Measurements from ENCODE around the gene GRHL3.

DNA sequence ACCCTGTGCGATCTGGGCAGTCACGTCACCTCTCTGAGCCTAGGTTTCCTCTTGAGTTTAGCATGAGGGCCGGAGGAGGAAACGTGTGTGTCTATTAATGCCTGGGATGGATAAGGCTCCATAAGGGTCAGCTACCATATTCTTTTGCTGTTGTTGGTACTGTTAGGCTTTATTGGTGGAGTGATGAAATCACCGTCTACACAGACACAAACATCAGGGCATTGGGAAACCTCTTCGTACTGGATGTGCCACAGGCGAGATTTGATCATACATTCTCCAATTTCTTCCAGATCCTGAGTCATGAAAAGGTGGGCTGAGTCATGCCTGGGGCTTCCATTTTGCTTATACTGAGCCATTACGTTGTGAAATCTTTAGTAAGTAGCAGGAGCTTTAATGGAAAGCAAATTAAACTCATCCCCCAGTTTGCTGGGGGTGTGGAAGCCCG lies 24.9 kb upstream of the GRHL3 start:
- no peak for TF ChIP-seq TEAD1 (CRISPR knock-in tag; IDR thresholded peaks at IDR 0.05)
- TF ChIP-seq, protein P1, sequence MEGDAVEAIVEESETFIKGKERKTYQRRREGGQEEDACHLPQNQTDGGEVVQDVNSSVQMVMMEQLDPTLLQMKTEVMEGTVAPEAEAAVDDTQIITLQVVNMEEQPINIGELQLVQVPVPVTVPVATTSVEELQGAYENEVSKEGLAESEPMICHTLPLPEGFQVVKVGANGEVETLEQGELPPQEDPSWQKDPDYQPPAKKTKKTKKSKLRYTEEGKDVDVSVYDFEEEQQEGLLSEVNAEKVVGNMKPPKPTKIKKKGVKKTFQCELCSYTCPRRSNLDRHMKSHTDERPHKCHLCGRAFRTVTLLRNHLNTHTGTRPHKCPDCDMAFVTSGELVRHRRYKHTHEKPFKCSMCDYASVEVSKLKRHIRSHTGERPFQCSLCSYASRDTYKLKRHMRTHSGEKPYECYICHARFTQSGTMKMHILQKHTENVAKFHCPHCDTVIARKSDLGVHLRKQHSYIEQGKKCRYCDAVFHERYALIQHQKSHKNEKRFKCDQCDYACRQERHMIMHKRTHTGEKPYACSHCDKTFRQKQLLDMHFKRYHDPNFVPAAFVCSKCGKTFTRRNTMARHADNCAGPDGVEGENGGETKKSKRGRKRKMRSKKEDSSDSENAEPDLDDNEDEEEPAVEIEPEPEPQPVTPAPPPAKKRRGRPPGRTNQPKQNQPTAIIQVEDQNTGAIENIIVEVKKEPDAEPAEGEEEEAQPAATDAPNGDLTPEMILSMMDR (IDR thresholded peaks at IDR 0.05): no peak
- TF ChIP-seq AFF4 (CRISPR knock-in tag; IDR thresholded peaks at IDR 0.05; ENCODE audit: borderline replicate concordance): no peak
- TF ChIP-seq TEAD4 (CRISPR knock-in tag; IDR thresholded peaks at IDR 0.05): no peak
- TF ChIP-seq ZNF425 (CRISPR knock-in tag; conservative IDR thresholded peaks at IDR 0.05): no peak
- TF ChIP-seq, protein P2, sequence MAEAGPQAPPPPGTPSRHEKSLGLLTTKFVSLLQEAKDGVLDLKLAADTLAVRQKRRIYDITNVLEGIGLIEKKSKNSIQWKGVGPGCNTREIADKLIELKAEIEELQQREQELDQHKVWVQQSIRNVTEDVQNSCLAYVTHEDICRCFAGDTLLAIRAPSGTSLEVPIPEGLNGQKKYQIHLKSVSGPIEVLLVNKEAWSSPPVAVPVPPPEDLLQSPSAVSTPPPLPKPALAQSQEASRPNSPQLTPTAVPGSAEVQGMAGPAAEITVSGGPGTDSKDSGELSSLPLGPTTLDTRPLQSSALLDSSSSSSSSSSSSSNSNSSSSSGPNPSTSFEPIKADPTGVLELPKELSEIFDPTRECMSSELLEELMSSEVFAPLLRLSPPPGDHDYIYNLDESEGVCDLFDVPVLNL (CRISPR knock-in tag; IDR thresholded peaks at IDR 0.05; ENCODE audit: borderline replicate concordance, low read depth): no peak
- no peak for TF ChIP-seq JUN (CRISPR knock-in tag; IDR thresholded peaks at IDR 0.05)
